Smooth muscle cell (in vitro differentiated cells): ENCODE data around the gene KRT1. TPM values are rescaled to one million over a fixed set of nuclear protein-coding genes. Genes with fewer than 3 reads are reported as not detected.

Source experiments
- DNase-seq: peaks from one replicate; lab custom pipeline; 2025; ENCODE audit not compliant: unreplicated experiment; lab: John Stamatoyannopoulos, UW
- H2AFZ ChIP-seq: fragments of 200-600 bp; sonication (generic); 2 replicates; pipeline ENCODE4 v1.6.0; 2016; ENCODE audit warnings: antibody characterized with exemption, low read depth, mild to moderate bottlenecking
- H3F3A ChIP-seq: fragments of 200-600 bp; sonication (generic); 2 replicates; pipeline ENCODE4 v1.6.0; 2017; ENCODE audit warnings: antibody characterized with exemption, low read depth
- H3K27ac ChIP-seq: fragments of 200-600 bp; sonication (generic); 2 replicates; pipeline ENCODE4 v1.5.1; 2016; ENCODE audit warnings: low read depth, mild to moderate bottlenecking
- H3K27me3 ChIP-seq: fragments of 200-600 bp; sonication (generic); 2 replicates; pipeline ENCODE4 v1.6.1; 2016; ENCODE audit warnings: low read depth, mild to moderate bottlenecking
- H3K36me3 ChIP-seq: fragments of 200-600 bp; sonication (generic); 2 replicates; pipeline ENCODE4 v1.5.1; 2016; ENCODE audit warnings: low read depth
- H3K4me1 ChIP-seq: fragments of 200-600 bp; sonication (generic); 2 replicates; pipeline ENCODE4 v1.5.1; 2016; ENCODE audit warnings: low read depth
- H3K4me2 ChIP-seq: fragments of 200-600 bp; sonication (generic); 2 replicates; pipeline ENCODE4 v1.6.0; 2016; ENCODE audit warnings: mild to moderate bottlenecking
- H3K4me3 ChIP-seq: fragments of 200-600 bp; sonication (generic); 2 replicates; pipeline ENCODE4 v1.5.1; 2016; ENCODE audit warnings: mild to moderate bottlenecking
- H3K79me2 ChIP-seq: fragments of 200-600 bp; sonication (generic); 2 replicates; pipeline ENCODE4 v1.6.0; 2016; ENCODE audit warnings: low read depth, mild to moderate bottlenecking
- H3K9ac ChIP-seq: fragments of 200-600 bp; sonication (generic); 2 replicates; pipeline ENCODE4 v1.6.0; 2016; ENCODE audit warnings: low read depth
- H3K9me3 ChIP-seq: fragments of 200-600 bp; sonication (generic); replicated peaks from 2 replicates; pipeline ENCODE4 v1.5.1; 2016; ENCODE audit warnings: low read depth
- H4K20me1 ChIP-seq: fragments of 200-600 bp; sonication (generic); 2 replicates; pipeline ENCODE4 v1.6.0; 2016; ENCODE audit warnings: low read depth
- WGBS: methylation state at CpG from one replicate; pipeline ENCODE4 v1.1.7; 2016; ENCODE audit warnings: low lambda C conversion rate; 5-methylcytosine and 5-hydroxymethylcytosine counted together
- polyA plus RNA-seq: library from polyadenylated mRNA; unstranded; fragments of >200 nt; fragmentation: Nextera tagmentation; extraction: Ambion mirVana; gene quantifications from 2 replicates; pipeline ENCODE4 v1.2.1, GENCODE V29; 2016
- total RNA-seq: library from RNA; depleted of rRNA; stranded (reverse); fragments of >200 nt; gene quantifications from 2 replicates; pipeline ENCODE4 v1.2.3, GENCODE V29; 2014
- TF ChIP-seq, protein P1 (sequence below): fragments of 200-600 bp; sonication (generic); IDR thresholded peaks from 2 replicates; pipeline ENCODE4 v1.5.1; 2017; ENCODE audit warnings: borderline replicate concordance, mild to moderate bottlenecking, antibody characterized with exemption; ENCODE audit not compliant: insufficient read depth, poor library complexity, severe bottlenecking

KRT1 gene
- total and polyA plus RNA-seq, 2 experiments from 2014 or later, result 5.6 to 13.5 TPM

DNA sequence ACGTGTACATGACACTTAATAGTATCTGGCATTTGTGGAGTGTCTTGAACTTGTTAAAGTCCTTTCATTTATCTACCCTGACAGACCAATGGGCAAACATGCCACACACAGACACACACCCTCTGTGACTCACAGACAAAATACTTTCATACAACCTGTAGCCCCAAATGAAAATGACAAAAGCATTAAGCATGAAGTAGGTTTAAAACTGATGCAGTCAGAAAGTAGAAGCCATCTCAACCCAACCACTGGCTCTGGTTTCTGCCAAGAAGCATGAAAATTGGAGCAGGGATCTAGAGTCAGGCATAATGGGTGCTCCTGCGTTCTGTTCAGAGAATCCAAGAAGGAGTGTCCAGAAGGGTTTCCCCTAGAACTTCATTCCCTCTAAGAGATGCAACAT, 46.2 kb upstream of the KRT1 start:
- TF ChIP-seq, protein P1, sequence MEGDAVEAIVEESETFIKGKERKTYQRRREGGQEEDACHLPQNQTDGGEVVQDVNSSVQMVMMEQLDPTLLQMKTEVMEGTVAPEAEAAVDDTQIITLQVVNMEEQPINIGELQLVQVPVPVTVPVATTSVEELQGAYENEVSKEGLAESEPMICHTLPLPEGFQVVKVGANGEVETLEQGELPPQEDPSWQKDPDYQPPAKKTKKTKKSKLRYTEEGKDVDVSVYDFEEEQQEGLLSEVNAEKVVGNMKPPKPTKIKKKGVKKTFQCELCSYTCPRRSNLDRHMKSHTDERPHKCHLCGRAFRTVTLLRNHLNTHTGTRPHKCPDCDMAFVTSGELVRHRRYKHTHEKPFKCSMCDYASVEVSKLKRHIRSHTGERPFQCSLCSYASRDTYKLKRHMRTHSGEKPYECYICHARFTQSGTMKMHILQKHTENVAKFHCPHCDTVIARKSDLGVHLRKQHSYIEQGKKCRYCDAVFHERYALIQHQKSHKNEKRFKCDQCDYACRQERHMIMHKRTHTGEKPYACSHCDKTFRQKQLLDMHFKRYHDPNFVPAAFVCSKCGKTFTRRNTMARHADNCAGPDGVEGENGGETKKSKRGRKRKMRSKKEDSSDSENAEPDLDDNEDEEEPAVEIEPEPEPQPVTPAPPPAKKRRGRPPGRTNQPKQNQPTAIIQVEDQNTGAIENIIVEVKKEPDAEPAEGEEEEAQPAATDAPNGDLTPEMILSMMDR, result no peak

DNA sequence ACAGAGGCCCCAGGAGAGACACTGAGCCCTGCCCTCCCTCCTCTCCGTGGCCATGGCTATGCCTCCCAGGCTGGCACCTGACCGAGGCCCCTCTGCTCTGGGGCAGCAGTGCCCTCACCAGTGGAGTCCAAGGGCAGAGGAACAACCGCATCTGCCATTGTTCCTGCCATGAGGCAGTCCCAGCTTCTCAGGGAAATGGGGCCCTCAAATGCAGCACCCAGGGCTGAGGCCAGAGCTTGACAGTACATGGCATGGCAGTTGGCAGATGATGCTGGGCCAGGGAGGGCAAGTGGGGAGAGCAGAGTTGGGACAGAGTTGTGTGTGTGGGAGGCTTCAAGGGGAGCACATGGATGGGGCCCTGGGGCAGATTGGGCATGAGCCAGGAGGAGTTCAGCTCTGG, 44.2 kb upstream of the KRT1 start:
- WGBS, result 91% methylated on average over 3 of the region's 3 CpGs
- no peaks in the 10 kb centered on the region for H3K4me1 ChIP-seq

More for the DNA sequence above, 46.2 kb upstream of the KRT1 start:
- no peaks in the 10 kb centered on the region for H3K9me3 ChIP-seq
- H4K20me1 ChIP-seq, result no peaks in the 10 kb centered on the region
- no peak overlapping the region for H3K4me3 ChIP-seq
- H3K27ac ChIP-seq, result no peak overlapping the region
- H3F3A ChIP-seq, result no peaks in the 10 kb centered on the region
- no peak overlapping the region for H3K4me2 ChIP-seq
- no peak for DNase-seq
- no peaks in the 10 kb centered on the region for H3K79me2 ChIP-seq
- H3K36me3 ChIP-seq, result no peaks in the 10 kb centered on the region
- peaks cover 62% of the 10 kb centered on the region for H3K27me3 ChIP-seq
- H3K4me1 ChIP-seq, result no peaks in the 10 kb centered on the region
- no peak overlapping the region for H2AFZ ChIP-seq
- 69% methylated on average over 2 of the region's 2 CpGs for WGBS
- H3K9ac ChIP-seq, result no peak overlapping the region

DNA sequence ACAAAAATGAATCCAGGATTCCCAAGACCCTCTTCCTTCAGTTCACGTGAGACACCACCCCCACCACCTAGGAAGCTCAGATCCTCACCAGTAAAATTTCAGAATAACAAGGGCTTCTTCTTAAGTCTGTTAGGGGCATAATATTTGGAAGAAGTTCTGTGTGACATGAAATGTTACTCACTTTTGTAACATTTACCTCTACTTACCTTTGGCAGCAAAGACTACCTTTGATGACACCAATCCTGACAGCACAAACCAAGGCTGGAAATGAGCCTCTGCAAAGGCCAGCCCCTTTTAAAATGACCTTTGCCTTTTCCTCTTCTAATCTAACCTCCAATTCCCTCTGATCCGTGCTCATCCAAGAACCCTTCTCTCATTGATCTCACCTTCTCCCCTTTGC, 42.5 kb upstream of the KRT1 start:
- Histone ChIP-seq H3K27ac (no peak overlapping the region), H3K79me2 (no peaks in the 10 kb centered on the region), H2AFZ (no peak overlapping the region), H3K4me1 (no peaks in the 10 kb centered on the region), H3K9ac (no peak overlapping the region), H3K27me3 (peaks cover 28% of the 10 kb centered on the region), H4K20me1 (no peaks in the 10 kb centered on the region), H3K4me2 (no peak overlapping the region), H3K9me3 (no peaks in the 10 kb centered on the region), H3K36me3 (no peaks in the 10 kb centered on the region), H3K4me3 (no peak overlapping the region), H3F3A (no peaks in the 10 kb centered on the region)
- DNase-seq, result no peak
- TF ChIP-seq, protein P1, result no peak
- WGBS, result 90% methylated on average over 2 of the region's 2 CpGs

More for the DNA sequence above, 44.2 kb upstream of the KRT1 start:
- Histone ChIP-seq H3F3A (no peaks in the 10 kb centered on the region), H3K9ac (no peak overlapping the region), H3K27ac (no peak overlapping the region), H3K4me2 (no peak overlapping the region), H3K36me3 (no peaks in the 10 kb centered on the region), H3K27me3 (peaks cover 44% of the 10 kb centered on the region), H3K9me3 (no peaks in the 10 kb centered on the region), H3K79me2 (no peaks in the 10 kb centered on the region), H2AFZ (no peak overlapping the region), H3K4me3 (no peak overlapping the region), H4K20me1 (no peaks in the 10 kb centered on the region)
- no peak for DNase-seq
- TF ChIP-seq, protein P1, result no peak

DNA sequence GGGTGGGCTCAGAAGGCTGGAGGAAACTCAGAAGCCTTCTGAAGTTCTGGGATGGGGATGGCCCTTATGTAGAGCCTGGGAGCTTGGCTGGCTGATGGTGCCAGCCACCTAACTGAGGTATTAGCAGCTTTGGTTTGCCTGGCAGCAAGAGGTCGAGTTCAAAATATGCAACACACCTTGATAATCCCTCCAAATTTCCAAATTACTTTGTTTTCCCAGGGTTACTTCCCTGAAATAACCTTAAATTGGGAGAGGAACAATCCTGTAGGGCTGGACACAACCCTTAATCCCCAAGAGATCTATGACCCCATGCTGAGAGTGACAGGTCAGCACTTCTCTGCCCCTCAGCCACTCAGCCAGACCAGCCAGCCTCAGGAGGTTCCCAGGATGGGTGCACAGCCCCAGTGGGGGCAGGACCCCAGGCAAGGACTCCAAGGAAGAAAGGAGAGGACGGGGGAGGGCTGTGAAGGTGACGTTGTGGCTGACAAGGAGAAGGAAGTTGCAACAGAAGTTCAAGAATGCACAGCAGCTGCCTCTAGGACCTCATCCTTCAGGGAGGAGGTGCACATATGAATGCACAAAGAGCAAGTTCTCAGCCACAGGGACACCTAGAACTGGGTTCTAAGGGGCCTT, 41.7 kb upstream of the KRT1 start:
- H3K4me2 ChIP-seq, result no peak overlapping the region
- H3K4me3 ChIP-seq, result no peak overlapping the region
- H2AFZ ChIP-seq, result no peak overlapping the region
- H3K27ac ChIP-seq, result no peak overlapping the region
- DNase-seq, result no peak
- no peaks in the 10 kb centered on the region for H3K4me1 ChIP-seq
- WGBS, result 61% methylated on average over 3 of the region's 3 CpGs
- H3K27me3 ChIP-seq, result peaks cover 30% of the 10 kb centered on the region
- no peaks in the 10 kb centered on the region for H3K36me3 ChIP-seq
- H3K9ac ChIP-seq, result no peak overlapping the region
- no peaks in the 10 kb centered on the region for H4K20me1 ChIP-seq
- H3F3A ChIP-seq, result no peaks in the 10 kb centered on the region
- no peaks in the 10 kb centered on the region for H3K9me3 ChIP-seq
- H3K79me2 ChIP-seq, result no peaks in the 10 kb centered on the region
- TF ChIP-seq, protein P1, result no peak
